Medulla oblongata (tissue), 1 donor: ENCODE data around the gene PRSS36.
A peak's percentile ranks its signal among the peaks of the same experiment; 100 is the strongest.
"Not testable (repeated sequence)": the region's sequence is repeated elsewhere in the genome, so short reads cannot be mapped to it uniquely, and the experiment has no call there.

Experiments used
- DNase-seq: peaks from one replicate; pipeline ENCODE4 v3.0.0-alpha.2; 2015; ENCODE audit errors: extremely low spot score

Gene PRSS36

DNA sequence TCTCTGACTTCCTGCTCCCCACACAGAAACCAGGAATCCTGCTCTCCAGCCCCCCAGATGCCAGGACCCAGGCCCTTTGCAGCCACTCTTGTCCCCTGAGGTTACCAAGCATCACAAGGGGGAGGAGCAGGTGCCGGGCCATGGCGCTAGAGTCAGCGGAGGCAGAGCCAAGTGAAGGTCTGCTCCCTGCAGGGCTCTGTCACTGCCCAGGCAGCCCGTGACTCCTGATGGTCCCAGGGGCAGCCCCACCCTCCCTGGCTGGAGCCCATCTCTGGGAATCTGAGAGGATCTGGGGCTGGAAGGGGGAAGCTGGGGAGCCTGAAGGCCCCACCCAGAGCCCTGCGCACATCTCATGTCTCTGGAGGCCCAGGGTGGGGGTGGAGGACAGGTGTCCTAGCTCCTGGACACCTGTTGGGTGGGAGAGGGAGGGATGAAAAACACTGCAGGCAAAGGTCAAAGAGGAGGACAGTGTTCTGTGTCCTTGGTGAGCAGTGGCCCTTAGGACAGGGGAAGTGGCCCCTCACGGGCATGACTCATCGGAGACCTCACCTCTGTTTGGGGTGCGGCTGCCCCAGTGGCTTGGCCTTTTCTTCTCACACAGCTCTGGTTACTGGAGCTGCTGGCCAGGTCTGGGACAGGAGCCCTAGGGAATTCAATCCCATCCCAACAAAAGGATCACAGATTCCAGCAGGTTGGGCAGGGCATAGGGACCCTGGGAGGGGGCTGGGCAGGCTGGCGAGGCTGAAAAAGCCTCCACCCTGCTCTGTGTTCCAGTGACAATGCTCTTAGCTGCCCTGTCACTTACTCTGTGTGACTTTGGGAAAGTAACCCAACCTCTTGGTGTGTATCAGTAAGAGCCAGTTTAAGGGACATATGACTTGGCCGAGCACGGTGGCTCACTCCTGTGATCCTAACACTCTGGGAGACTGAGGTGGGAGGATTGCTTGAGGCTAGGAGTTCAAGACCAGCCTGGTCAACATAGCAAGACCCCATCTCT lies at the start of gene PRSS36:
Gene PRSS36, minus strand, starts transcription at position 173 of the 997 bp plus-strand sequence. Its CDS starts 31 bp downstream, at position 142.
- DNase-seq = no peak

DNA sequence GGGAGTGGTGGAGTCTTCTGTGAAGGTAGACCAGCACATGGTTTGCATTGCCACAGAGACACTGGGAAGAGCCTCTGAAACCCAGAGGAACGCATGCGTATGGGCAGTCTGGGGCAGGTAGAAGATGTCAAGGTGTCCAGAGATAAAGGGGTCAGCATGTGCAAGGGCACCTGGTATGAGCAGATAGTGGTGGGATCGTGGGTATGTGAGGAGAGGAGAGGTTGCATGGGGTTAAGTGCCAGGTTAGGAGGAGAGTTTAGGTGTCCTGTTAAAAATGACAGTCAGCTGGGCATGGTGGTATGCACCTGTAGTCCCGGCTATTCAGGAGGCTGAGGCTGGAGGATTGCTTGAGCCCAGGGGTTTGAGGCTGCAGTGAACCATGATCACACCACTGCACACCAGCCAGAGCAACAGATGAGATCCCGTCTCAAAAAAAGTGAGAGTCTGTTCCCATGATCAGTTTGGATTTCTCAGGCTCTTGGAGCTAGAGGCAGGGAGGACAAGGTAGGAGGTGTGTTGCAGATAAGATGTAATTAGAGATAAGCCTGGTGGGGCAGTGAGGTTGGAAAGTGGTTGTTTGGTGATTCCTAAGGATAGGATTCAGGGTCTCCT lies 49.7 kb upstream of the PRSS36 start:
- no peak for DNase-seq

DNA sequence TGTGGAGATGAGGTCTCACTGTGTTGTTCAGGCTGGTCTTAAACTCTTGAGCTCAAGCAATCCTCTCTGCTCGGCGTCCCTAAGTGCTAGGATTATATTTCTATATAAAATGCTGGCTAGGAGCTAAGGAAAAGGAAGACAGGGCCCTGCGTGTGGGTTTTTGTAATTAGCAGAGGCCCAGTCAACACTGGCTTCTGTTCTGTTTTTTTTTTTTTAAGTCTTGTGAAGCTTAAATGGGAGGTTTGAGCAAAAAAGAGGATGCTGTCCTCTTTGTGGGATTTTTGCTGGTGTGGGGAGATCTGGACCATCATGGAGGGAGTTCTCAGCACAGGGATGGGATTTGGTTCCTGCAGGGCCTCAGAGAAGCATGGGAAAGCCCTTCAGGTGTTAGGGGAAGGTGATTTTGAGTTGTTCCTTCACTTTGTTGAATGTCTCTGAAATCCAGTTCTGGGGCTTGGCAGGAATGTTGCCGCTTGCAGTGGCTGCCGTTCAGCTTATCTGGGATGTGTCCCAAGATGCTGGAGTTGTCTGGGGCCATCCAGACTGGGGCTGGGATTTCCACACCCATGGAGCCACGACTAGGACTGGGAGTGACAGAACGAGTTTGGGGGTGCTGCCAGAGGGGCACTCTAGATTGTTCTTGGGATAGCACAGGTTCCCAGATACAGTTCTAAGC lies 48.5 kb upstream of the PRSS36 start:
- DNase-seq = no peak

DNA sequence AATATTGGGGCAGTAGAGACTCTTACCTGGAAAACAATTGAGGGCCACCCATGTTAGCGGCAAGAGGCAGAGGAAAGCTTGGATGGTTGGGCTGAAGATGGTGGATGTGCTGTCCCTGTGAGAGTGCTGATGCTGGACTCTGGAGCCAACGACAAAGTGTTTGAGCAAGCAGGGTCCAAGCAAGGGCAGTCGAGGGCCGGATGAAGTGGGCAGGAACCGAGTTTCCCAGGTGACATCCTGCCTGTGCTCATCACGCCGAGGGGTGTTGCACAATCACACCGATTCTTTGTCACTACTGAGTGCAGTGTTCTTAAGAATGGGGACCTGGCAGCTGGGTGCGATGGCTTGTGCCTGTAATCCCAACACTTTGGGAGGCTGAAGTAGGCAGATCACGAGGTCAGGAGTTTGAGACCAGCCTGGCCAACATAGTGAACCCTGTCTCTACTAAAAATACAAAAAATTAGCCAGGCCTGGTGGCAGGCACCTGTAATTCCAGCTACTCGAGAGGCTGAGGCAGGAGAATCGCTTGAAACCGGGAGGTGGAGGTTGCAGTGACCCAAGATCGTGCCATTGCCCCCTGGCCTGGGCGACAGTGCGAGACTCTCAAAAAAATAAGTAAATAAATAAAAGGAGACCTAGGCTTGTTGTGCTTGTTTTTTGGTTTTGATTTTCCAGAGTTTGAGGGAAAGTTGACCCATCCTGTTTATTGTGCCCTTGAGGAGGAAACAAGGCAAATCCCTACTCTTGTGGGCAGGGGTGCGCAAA lies 46.6 kb upstream of the PRSS36 start:
- DNase-seq = no peak

DNA sequence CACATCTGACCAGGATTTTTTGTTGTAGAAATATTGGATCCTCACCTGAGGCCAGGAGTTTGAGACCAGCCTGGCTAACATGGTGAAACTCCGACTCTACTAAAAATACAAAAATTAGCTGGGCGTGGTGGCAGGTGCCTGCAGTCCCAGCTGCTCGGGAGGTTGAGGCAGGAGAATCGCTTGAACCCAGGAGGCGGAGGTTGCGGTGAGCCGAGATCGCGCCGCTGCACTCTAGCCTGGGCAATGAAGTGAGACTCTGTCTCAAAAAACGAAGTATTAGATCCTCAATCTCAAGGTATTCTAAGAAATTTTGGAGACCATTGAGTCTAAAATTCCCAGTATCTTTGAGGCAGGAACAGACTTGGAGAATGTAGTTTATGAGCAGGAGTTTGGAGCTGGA lies 46.0 kb upstream of the PRSS36 start:
- not testable (repeated sequence) for DNase-seq

DNA sequence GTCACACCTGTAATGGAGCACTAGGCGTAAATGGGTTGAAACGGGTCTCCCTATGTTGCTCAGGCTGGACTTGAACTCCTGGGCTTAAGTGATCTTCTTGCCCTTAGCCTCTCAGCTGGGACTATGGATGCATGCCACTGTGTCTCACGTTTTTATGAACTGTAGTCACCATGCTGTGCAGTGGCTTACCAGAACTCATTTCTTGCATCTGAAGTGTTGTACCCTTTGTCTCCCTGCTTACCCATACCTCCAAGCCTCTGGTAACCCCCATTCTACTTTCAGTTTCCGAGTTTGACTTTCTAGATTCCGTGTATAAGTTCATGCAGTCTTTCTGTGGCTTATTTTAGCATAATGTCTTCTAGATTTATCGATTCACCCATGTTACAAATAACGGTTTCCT lies 45.0 kb upstream of the PRSS36 start:
- DNase-seq = no peak

DNA sequence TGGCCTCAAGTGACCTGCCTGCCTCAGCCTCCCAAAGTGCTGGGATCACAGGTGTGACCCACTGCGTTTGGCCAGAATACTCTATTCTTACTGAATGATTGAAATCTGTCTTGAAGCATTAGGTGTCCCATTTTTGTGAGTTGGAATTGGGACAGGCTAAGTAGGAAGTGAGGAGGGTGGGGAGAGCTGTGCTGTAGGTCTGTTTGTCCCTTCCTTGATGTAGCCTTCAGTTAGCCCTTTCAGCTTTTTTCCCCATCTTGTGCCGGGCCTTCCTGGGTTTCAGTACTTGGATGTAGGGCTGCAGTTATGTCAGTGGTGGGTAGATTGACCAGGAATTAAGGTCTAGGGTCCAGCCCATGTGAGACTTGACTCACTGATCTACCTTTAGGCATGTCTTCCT lies 44.0 kb upstream of the PRSS36 start:
- no peak for DNase-seq

DNA sequence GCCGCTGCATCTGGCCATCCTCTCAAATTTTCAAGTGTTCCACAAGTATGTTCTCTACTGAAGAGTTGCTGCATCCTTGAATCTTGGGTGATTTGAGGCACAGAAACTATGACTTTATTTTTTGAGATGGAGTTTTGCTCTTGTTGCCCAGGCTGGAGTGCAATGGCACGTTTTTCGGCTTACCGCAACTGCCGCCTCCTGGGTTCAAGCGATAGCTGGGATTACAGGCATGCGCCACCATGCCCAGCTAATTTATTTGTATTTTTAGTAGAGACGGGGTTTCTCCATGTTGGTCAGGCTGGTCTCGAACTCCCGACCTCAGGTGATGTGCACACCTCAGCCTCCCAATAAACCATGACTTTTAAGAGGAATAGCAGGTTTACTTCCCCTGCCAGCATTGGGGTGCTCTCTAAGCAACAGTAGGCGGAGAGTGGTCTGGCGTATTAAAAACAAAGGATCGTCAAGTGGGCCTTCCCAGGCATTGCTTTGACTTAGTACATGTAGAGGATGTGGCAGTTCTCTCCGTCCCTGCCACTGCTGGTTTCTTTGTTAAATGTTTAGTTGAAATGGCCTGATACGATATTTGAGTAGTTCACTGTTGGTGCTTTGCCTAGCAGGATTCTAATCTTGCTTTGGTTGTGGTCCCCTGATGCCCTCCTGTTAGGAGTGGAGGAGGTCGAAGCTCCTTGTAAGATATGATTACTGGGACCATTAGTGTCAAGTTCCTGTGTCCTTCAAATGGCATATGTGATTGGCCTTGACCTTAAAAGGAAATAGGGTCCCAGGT lies 43.2 kb upstream of the PRSS36 start:
- no peak for DNase-seq

DNA sequence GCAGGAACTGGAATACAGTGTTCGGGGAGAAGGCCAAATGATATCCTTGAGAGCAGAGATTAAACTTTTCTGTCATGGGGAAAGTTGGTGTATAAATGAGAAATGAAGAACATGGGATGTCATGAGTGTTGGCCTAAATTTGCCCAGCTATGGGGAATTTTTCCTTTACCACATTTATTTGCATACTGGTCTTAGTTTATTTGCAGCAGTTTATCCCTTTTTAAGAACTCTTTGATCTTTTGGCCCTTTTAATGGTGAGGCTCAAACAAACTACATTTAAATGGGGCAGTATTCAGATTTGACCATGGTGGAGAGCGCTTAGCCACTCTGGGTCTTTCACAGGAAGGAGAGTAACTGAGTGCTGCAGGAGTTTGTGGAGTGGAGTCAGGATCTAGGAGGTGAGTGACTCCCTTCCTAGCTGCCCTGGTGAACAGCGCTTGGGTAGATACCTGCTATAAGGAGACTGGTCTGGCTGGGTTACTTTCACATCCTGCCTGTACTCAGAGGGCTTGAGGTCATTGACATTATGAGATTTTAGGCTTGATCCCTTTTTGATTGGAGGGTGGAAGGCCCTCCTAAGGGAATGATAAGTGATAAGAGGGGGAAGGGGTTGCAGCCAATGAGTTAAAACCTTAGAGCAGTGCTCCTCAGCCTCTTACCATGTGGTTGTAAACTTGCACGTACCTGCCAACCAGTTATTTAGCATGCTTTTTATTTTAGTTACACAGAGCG lies 42.0 kb upstream of the PRSS36 start:
- no peak for DNase-seq

DNA sequence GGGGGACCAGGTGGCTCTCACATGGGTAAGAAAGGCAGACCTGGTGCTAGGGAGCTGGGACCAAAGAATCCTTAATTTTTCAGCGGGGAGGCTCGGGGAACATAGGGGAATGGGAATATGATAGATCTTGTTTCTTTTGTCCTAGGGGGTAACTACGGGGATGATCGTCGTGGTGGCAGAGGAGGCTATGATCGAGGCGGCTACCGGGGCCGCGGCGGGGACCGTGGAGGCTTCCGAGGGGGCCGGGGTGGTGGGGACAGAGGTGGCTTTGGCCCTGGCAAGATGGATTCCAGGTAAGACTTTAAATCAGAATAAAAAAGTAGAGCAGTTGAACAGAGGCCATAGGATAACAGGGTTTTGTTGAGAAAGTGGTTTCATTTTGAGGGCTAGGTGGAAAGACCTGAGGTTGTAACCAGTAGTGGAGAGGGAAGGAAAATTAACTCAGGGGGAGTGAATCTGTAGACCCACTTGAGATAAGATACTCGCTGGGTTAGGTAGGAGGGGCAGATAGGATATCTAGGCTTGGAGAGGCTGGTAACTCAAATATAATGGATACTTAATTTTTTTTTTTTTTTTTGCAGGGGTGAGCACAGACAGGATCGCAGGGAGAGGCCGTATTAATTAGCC lies 41.1 kb upstream of the PRSS36 start:
- no peak for DNase-seq

DNA sequence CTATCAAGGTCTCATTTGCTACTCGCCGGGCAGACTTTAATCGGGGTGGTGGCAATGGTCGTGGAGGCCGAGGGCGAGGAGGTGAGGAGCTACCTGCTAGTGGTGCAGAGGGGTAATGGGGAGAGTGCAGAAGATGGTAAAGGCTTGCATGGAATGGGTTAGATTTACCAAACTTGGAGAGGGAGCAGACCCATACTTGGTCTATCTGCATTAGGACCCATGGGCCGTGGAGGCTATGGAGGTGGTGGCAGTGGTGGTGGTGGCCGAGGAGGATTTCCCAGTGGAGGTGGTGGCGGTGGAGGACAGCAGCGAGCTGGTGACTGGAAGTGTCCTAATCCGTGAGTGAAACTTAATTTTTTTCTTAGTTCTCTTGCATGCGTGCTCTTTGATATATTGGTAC lies 40.2 kb upstream of the PRSS36 start:
- no peak for DNase-seq

DNA sequence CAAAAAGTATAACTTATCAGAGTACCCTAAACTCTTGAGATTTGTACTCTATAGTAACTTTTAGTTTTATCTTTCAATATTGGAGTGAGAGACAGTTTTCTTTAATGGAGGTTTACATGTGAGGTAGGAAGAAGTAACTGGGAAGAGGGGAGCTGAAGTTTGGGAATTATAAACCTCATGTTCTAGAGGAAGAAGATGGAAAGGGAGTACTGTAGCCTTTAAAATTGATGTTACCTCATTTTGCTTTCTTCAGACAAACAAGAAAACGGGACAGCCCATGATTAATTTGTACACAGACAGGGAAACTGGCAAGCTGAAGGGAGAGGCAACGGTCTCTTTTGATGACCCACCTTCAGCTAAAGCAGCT lies 39.5 kb upstream of the PRSS36 start:
- no peak for DNase-seq

DNA sequence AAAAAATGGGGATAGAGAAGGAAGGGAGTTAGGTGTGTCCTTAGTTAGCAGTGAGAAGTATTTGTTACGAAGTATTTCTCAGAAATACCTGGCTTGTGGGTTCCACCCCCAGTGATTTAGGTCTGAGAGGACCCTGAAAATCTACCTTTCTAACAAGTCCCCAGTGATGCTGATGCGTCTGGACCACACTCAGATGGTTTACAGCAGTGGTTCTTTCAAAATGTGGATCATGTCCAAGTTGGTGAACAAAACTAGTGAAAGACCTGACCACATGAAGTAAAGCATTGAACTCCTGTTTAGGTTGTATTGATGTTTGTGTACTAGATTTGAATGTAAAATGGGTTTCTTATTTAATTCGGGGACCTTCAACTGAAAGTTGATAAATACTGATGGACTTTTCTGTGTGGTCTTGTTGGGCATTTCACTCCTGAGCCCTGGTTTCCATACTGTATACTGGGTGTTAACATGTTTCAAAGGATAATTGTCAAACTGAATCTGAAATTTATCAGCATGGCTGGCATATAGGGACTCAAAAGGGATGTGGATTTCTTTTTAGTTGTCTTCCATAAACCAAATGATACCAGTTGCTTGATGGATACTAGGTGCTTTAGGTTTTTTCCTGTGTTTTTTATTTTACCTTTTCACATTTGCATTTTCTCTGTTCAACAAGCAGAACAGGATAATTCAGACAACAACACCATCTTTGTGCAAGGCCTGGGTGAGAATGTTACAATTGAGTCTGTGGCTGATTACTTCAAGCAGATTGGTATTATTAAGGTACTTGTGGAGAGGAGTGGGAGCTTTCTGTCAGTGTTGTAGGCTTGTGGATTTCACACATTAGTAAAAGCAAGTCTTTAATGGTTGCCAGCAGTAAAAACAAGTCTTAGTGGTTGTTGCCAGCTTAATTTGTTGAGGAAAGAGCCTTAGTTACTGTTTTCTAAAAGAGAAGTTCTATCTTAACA lies 38.9 kb upstream of the PRSS36 start:
- DNase-seq = no peak

DNA sequence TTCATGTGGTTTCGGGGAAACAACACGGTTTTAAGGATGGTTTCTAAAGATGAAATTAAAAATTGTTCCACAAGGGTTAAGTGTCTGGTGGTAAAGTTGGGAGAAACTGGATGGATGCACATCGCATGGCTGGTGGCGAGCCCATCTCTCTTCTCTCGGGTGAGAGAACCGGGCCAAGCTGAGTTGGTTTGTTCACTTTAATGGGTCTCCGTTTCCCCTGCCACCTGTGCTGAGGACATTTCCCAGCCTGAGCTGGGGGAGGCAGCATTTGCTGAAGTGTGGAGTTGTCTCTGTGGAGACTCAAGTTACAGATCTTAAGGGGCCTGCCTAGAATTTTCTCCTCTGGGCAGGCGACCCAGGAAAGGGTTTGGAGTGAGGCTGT lies 37.9 kb upstream of the PRSS36 start:
- DNase-seq = no peak

DNA sequence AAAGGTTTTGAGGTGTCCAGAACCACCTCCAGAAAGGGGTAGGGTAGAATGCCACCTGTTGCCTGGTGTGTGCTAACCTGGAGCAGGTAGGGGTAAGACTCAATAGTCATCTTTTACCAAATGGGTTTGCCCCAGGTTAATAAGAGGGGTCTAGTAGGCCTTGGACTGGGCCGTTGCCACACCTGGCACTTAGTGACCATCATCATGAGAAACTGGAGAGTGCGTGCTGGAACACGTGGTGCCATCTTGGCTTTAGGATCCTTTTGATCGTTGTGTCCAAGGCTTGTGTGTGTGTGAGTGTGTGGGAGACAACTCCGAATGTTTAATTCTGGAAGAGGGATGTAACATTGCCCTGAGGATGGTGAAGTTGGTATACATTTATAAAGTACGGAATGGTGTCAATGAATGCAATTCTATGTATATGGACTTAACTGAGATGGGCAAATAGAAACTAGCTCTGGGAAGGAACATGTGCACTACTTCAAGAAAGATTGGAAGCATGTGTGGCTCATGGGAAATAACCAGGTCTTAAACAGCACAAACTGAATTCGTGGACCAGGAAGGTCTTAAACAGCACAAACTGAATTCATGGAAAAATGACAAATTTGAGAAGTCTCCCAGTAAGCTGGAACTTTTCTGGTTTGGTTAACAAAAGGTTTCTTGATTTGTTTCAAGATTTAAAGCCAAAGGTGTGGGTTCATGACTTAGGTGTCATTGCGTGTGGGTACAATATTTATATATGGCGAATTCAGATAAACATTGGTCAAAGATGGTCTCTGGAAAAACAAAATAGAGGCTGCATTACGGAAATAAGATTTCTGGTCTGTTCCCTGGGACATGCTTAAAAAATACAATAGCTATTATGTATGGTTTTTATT lies 37.3 kb upstream of the PRSS36 start:
- no peak for DNase-seq

DNA sequence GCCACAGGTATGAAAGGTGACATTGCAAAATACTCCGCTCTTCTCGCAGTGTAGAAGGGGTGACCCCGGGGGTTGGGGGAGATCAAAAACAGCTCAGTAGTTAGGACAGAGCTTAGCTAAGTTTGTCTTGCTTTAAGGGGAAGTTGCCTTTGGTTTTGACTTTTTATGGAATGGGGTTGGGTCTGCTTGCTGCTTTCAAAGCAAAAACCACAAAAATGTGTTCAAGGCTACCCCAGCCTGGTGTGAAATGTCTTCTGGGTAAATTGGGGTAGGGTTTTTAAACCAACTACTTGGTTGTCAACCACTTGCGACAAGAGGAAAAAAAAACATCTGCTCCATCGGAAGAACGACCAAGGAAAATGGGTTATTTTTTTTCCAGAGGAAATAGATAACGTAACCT lies 36.3 kb upstream of the PRSS36 start:
- DNase-seq = peak; percentile 7

DNA sequence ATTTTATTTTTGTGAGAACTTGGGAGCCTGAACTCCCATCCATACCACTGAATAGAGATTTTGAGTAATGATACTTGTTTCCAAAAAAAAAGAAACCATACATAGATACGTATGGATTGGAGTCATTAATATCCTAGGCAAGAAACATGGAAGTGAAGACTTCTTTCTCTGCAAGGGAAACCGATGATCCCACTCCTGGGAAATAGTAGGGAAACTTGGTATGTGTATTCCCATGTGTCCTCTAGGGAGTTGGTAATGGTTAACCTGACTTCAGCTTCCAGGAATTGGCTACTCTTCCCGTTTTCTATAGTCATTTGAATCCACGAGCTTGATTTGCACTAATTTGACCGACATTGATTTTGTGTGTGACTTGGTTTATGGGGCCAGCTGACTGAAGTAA lies 35.5 kb upstream of the PRSS36 start:
- DNase-seq = no peak

DNA sequence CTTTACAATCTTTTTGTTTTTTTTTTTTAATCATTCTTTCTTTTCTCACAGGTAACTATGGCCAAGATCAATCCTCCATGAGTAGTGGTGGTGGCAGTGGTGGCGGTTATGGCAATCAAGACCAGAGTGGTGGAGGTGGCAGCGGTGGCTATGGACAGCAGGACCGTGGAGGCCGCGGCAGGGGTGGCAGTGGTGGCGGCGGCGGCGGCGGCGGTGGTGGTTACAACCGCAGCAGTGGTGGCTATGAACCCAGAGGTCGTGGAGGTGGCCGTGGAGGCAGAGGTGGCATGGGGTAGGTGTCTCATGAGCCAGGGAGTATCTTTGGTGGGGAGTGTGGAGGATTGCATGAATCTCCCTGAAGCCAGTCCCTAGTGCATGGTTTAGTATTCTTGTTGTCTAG lies 35.0 kb upstream of the PRSS36 start:
- DNase-seq = no peak
